ENCODE measurements around the gene VAV3. TPM values are rescaled to one million over a fixed set of nuclear protein-coding genes. Genes with fewer than 3 reads are reported as not detected.
"Not testable (repeated sequence)": the region's sequence is repeated elsewhere in the genome, so short reads cannot be mapped to it uniquely, and the experiment has no call there.

The VAV3 gene
- total RNA-seq, 1 donor from 2014 or later = 0.12 TPM

- DNase-seq (ENCODE audit: low spot score) = no peak
- no peaks in the 10 kb centered on the region for H3K27me3 Mint-ChIP-seq (ENCODE audit: low read depth)
- no peak overlapping the region for H3K27ac Mint-ChIP-seq (ENCODE audit: unreplicated experiment)
Measured at GRCh38 chr1:107653005-107653404, 312.0 kb downstream of the VAV3 start.

GRCh38 chr1:107650825-107651224 is 314.2 kb downstream of the VAV3 start:
- not testable (repeated sequence) for H3K27me3 Mint-ChIP-seq (ENCODE audit: low read depth); DNase-seq (ENCODE audit: low spot score); H3K27ac Mint-ChIP-seq (ENCODE audit: unreplicated experiment); H3K4me3 Mint-ChIP-seq (ENCODE audit: unreplicated experiment); H3K4me1 Mint-ChIP-seq (ENCODE audit: low read depth); H3K36me3 Mint-ChIP-seq (ENCODE audit: low read depth); H3K9me3 Mint-ChIP-seq (ENCODE audit: low read depth)

More at GRCh38 chr1:107653005-107653404, 312.0 kb downstream of the VAV3 start:
- no peak overlapping the region for H3K4me3 Mint-ChIP-seq (ENCODE audit: unreplicated experiment)
- H3K9me3 Mint-ChIP-seq (ENCODE audit: low read depth) = no peaks in the 10 kb centered on the region
- TF ChIP-seq, protein P1, sequence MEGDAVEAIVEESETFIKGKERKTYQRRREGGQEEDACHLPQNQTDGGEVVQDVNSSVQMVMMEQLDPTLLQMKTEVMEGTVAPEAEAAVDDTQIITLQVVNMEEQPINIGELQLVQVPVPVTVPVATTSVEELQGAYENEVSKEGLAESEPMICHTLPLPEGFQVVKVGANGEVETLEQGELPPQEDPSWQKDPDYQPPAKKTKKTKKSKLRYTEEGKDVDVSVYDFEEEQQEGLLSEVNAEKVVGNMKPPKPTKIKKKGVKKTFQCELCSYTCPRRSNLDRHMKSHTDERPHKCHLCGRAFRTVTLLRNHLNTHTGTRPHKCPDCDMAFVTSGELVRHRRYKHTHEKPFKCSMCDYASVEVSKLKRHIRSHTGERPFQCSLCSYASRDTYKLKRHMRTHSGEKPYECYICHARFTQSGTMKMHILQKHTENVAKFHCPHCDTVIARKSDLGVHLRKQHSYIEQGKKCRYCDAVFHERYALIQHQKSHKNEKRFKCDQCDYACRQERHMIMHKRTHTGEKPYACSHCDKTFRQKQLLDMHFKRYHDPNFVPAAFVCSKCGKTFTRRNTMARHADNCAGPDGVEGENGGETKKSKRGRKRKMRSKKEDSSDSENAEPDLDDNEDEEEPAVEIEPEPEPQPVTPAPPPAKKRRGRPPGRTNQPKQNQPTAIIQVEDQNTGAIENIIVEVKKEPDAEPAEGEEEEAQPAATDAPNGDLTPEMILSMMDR (IDR thresholded peaks at IDR 0.05) = no peak
- no peaks in the 10 kb centered on the region for H3K36me3 Mint-ChIP-seq (ENCODE audit: low read depth)
- peaks cover 1% of the 10 kb centered on the region for H3K4me1 Mint-ChIP-seq (ENCODE audit: low read depth)

- no peak for DNase-seq (ENCODE audit: low spot score)
- TF ChIP-seq, protein P1 (IDR thresholded peaks at IDR 0.05) = no peak
- Mint-ChIP-seq H3K27ac (ENCODE audit: unreplicated experiment) (no peak overlapping the region), H3K9me3 (ENCODE audit: low read depth) (no peaks in the 10 kb centered on the region), H3K27me3 (ENCODE audit: low read depth) (no peaks in the 10 kb centered on the region), H3K4me1 (ENCODE audit: low read depth) (peaks cover 5% of the 10 kb centered on the region), H3K4me3 (ENCODE audit: unreplicated experiment) (no peak overlapping the region), H3K36me3 (ENCODE audit: low read depth) (no peaks in the 10 kb centered on the region)
Measured at GRCh38 chr1:107649023-107649422, 316.0 kb downstream of the VAV3 start.

DNA sequence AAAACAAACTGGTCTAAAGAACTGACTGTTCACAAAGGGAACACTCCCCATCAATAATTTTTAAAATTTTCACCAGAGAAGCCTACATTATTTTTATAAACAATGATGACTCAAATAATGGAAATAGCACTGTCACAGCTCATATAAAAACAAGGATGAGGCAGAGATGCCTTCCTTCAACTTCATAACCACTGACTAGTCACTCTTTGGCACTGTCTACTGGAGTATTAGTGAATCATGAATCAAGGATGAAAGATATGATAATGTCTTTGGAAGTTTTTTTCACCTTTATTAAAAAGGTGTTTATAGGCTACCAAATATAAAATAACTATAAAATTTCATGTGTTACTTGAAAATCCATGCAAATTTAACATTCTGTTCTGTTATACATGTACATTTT is 316.9 kb downstream of the VAV3 start:
- Mint-ChIP-seq H3K27ac (ENCODE audit: unreplicated experiment) (no peak overlapping the region), H3K4me1 (ENCODE audit: low read depth) (peaks cover 5% of the 10 kb centered on the region), H3K36me3 (ENCODE audit: low read depth) (no peaks in the 10 kb centered on the region), H3K4me3 (ENCODE audit: unreplicated experiment) (no peak overlapping the region), H3K27me3 (ENCODE audit: low read depth) (no peaks in the 10 kb centered on the region), H3K9me3 (ENCODE audit: low read depth) (no peaks in the 10 kb centered on the region)
- TF ChIP-seq, protein P1 (IDR thresholded peaks at IDR 0.05) = no peak
- no peak for DNase-seq (ENCODE audit: low spot score)

DNA sequence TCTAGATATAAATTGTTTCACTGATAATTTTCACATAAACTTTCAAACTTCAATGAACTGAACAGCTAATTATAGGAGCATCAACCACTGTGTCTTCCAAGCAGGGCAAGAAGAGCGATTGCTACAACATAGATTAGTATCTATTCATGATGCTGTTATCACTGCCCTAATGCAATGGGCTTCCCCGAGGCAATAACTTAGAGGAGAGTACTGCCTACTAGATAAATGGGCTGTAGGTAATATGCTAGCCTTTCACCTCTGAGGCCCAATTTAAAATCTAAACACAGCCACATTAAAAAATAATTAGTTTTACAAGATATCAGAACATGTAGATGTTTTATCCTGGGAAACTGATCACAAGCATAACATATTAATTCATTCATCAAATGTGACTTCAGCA is 318.0 kb downstream of the VAV3 start:
- H3K36me3 Mint-ChIP-seq (ENCODE audit: low read depth) = no peaks in the 10 kb centered on the region
- H3K27me3 Mint-ChIP-seq (ENCODE audit: low read depth) = no peaks in the 10 kb centered on the region
- no peak overlapping the region for H3K27ac Mint-ChIP-seq (ENCODE audit: unreplicated experiment)
- H3K9me3 Mint-ChIP-seq (ENCODE audit: low read depth) = no peaks in the 10 kb centered on the region
- no peak for DNase-seq (ENCODE audit: low spot score)
- H3K4me3 Mint-ChIP-seq (ENCODE audit: unreplicated experiment) = no peak overlapping the region
- peaks cover 5% of the 10 kb centered on the region for H3K4me1 Mint-ChIP-seq (ENCODE audit: low read depth)
- TF ChIP-seq, protein P1 (IDR thresholded peaks at IDR 0.05) = no peak

GRCh38 chr1:107643766-107644165 is 321.2 kb downstream of the VAV3 start:
- peaks cover 5% of the 10 kb centered on the region for H3K4me1 Mint-ChIP-seq (ENCODE audit: low read depth)
- H3K4me3 Mint-ChIP-seq (ENCODE audit: unreplicated experiment) = no peak overlapping the region
- TF ChIP-seq, protein P1 (IDR thresholded peaks at IDR 0.05) = no peak
- H3K36me3 Mint-ChIP-seq (ENCODE audit: low read depth) = no peaks in the 10 kb centered on the region
- no peak for DNase-seq (ENCODE audit: low spot score)
- H3K9me3 Mint-ChIP-seq (ENCODE audit: low read depth) = no peaks in the 10 kb centered on the region
- H3K27me3 Mint-ChIP-seq (ENCODE audit: low read depth) = peaks cover 9% of the 10 kb centered on the region
- H3K27ac Mint-ChIP-seq (ENCODE audit: unreplicated experiment) = no peak overlapping the region
